H1 (cell line): ENCODE results near the gene AHRR. TPM values are rescaled to one million over a fixed set of nuclear protein-coding genes. Genes with fewer than 3 reads are reported as not detected.

Experiments used
- CTCF ChIA-PET: fragments of 300-600 bp; sonication (Branson Sonifier 250); formaldehyde crosslinking; loops from one replicate; lab custom pipeline; 2021; ENCODE audit not compliant: partially characterized antibody; lab: Charles Lee
- POLR2A ChIA-PET: fragments of 300-600 bp; sonication (Branson Sonifier 250); formaldehyde crosslinking; loops from one replicate; lab custom pipeline; 2021; ENCODE audit warnings: inconsistent platforms; ENCODE audit not compliant: partially characterized antibody; lab: Charles Lee
- DNase-seq, 2 experiments: peaks; one replicate each; pipeline versions ENCODE4 v3.0.0 to v3.0.0-alpha.2; 2010 to 2022; ENCODE audit warnings: low spot score in 2 of 2, low read depth in 1 of 2, mixed read lengths in 1 of 2
- FAIRE-seq: peaks from 2 replicates; lab custom pipeline; 2011; peaks lifted over from hg19 to GRCh38; lab: Jason Lieb, UNC
- H2AFZ ChIP-seq: 2 replicates; pipeline ENCODE4 v1.8.1; 2012; ENCODE audit warnings: low read length, inconsistent platforms
- H2AK5ac ChIP-seq: 2 replicates; pipeline ENCODE4 v1.6.1; 2013; ENCODE audit warnings: low read depth, low read length
- H2BK120ac ChIP-seq: replicated peaks from 2 replicates; pipeline ENCODE3; 2013; ENCODE audit warnings: low read depth, low read length, inconsistent platforms
- H2BK12ac ChIP-seq: 2 replicates; pipeline ENCODE4 v1.6.1; 2013; ENCODE audit warnings: low read depth, low read length
- H2BK15ac ChIP-seq: 2 replicates; pipeline ENCODE4 v1.6.1; 2013; ENCODE audit warnings: low read length
- H2BK20ac ChIP-seq: 2 replicates; pipeline ENCODE4 v1.6.1; 2013; ENCODE audit warnings: low read length
- H2BK5ac ChIP-seq: 2 replicates; pipeline ENCODE4 v1.6.1; 2013; ENCODE audit warnings: low read depth, low read length
- H3K14ac ChIP-seq: 2 replicates; pipeline ENCODE4 v1.6.1; 2013; ENCODE audit warnings: inconsistent platforms; ENCODE audit not compliant: insufficient read length
- H3K18ac ChIP-seq: 2 replicates; pipeline ENCODE4 v1.6.1; 2013; ENCODE audit warnings: low read length; ENCODE audit errors: extremely low read depth
- H3K23ac ChIP-seq: 2 replicates; pipeline ENCODE4 v1.6.1; 2013; ENCODE audit warnings: inconsistent platforms; ENCODE audit not compliant: insufficient read length
- H3K23me2 ChIP-seq: 2 replicates; pipeline ENCODE4 v1.6.1; 2013; ENCODE audit warnings: low read depth, low read length
- H3K27ac ChIP-seq: 2 replicates; pipeline ENCODE4 v1.6.1; 2011; ENCODE audit warnings: low read depth, low read length, inconsistent platforms
- H3K27me3 ChIP-seq, 4 experiments: replicated peaks in 1 of 4; 1 replicate in 1 of 4; 2 replicates in 3 of 4; pipeline versions ENCODE4 v1.6.1 to v1.8.1; 2011 to 2013; ENCODE audit warnings: low read length in 3 of 4, mild to moderate bottlenecking in 3 of 4, inconsistent platforms in 2 of 4, mixed read lengths in 2 of 4, moderate library complexity in 1 of 4; ENCODE audit not compliant: control insufficient read depth in 3 of 4, insufficient read depth in 3 of 4; ENCODE audit errors: extremely low read depth in 1 of 4
- H3K36me3 ChIP-seq, 4 experiments: 2 replicates each; pipeline versions ENCODE4 v1.6.1 to v1.8.1; 2011 to 2013; ENCODE audit warnings: mild to moderate bottlenecking in 4 of 4, low read length in 3 of 4, moderate library complexity in 2 of 4, control low read depth in 1 of 4, inconsistent platforms in 1 of 4; ENCODE audit not compliant: insufficient read depth in 4 of 4, control insufficient read depth in 2 of 4
- H3K4ac ChIP-seq: replicated peaks from 2 replicates; pipeline ENCODE3; 2013; ENCODE audit warnings: low read length, low read depth, mixed read lengths, inconsistent platforms; ENCODE audit not compliant: insufficient read length
- H3K4me1 ChIP-seq, 4 experiments: replicated peaks in 1 of 4; 1 replicate in 1 of 4; 2 replicates in 3 of 4; pipeline versions ENCODE4 v1.6.1 to v1.8.1; 2011 to 2013; ENCODE audit warnings: low read length in 3 of 4, inconsistent platforms in 2 of 4, mixed read lengths in 1 of 4; ENCODE audit not compliant: insufficient read depth in 4 of 4, control insufficient read depth in 3 of 4
- H3K4me2 ChIP-seq, 2 experiments: 2 replicates each; pipeline versions ENCODE4 v1.6.1 to v1.8.1; 2011 to 2013; ENCODE audit warnings: low read depth in 2 of 2, low read length in 2 of 2, control low read depth in 1 of 2, inconsistent platforms in 1 of 2, mild to moderate bottlenecking in 1 of 2; ENCODE audit not compliant: insufficient read depth in 1 of 2
- H3K4me3 ChIP-seq, 4 experiments: fragments of 200-600, 300-600 bp in 1 of 4; sonication (generic), shearing (Covaris generic), sonication (Bioruptor Twin) in 1 of 4; 2 replicates each; pipeline versions ENCODE4 v1.5.1 to v1.8.1; 2011 to 2016; ENCODE audit warnings: low read length in 4 of 4, low read depth in 3 of 4, control low read depth in 2 of 4, inconsistent platforms in 2 of 4, mild to moderate bottlenecking in 2 of 4, mixed read lengths in 1 of 4, moderate library complexity in 1 of 4; ENCODE audit not compliant: insufficient read depth in 2 of 4; ENCODE audit errors: extremely low read depth in 1 of 4
- H3K56ac ChIP-seq: replicated peaks from 2 replicates; pipeline ENCODE3; 2013; ENCODE audit warnings: low read depth, mild to moderate bottlenecking, mixed read lengths, low read length, inconsistent platforms; ENCODE audit not compliant: insufficient read length
- H3K79me1 ChIP-seq: 2 replicates; pipeline ENCODE4 v1.6.1; 2013; ENCODE audit warnings: low read depth, low read length, control low read depth
- H3K79me2 ChIP-seq, 2 experiments: 2 replicates each; pipeline versions ENCODE4 v1.6.1 to v1.8.1; 2012 to 2013; ENCODE audit warnings: low read length in 2 of 2, mild to moderate bottlenecking in 2 of 2, inconsistent platforms in 1 of 2; ENCODE audit not compliant: insufficient read depth in 2 of 2, control insufficient read depth in 1 of 2
- H3K9ac ChIP-seq, 4 experiments: replicated peaks in 1 of 4; 1 replicate in 1 of 4; 2 replicates in 3 of 4; pipeline versions ENCODE4 v1.6.1 to v1.8.1; 2011 to 2013; ENCODE audit warnings: low read depth in 3 of 4, low read length in 3 of 4, control low read depth in 2 of 4, mild to moderate bottlenecking in 2 of 4, moderate library complexity in 2 of 4, inconsistent platforms in 1 of 4; ENCODE audit errors: extremely low read depth in 1 of 4
- H3K9me3 ChIP-seq, 2 experiments: 2 replicates each; pipeline versions ENCODE4 v1.6.1 to v1.8.1; 2012 to 2013; ENCODE audit warnings: mild to moderate bottlenecking in 2 of 2, moderate library complexity in 2 of 2, control low read depth in 1 of 2, inconsistent platforms in 1 of 2, low read depth in 1 of 2, low read length in 1 of 2, mixed read lengths in 1 of 2; ENCODE audit not compliant: insufficient read depth in 2 of 2
- H4K20me1 ChIP-seq, 2 experiments: replicated peaks in 1 of 2; 2 replicates each; pipeline versions ENCODE3 to v1.8.1; 2011 to 2013; ENCODE audit warnings: inconsistent platforms in 2 of 2, low read length in 2 of 2, mild to moderate bottlenecking in 1 of 2; ENCODE audit not compliant: insufficient read depth in 2 of 2, control insufficient read depth in 1 of 2
- H4K5ac ChIP-seq: 2 replicates; pipeline ENCODE4 v1.6.1; 2013; ENCODE audit warnings: low read length, low read depth, mixed read lengths, inconsistent platforms; ENCODE audit not compliant: insufficient read length
- H4K8ac ChIP-seq: 2 replicates; pipeline ENCODE4 v1.8.0; 2013; ENCODE audit warnings: mild to moderate bottlenecking, moderate library complexity, low read length, inconsistent platforms; ENCODE audit not compliant: insufficient read depth; ENCODE audit errors: extremely low read depth
- H4K91ac ChIP-seq: replicated peaks from 2 replicates; pipeline ENCODE3; 2013; ENCODE audit warnings: low read length, mixed read lengths, inconsistent platforms; ENCODE audit not compliant: insufficient read length
- EP300 ChIP-seq, 2 experiments: IDR thresholded peaks; 1 replicate in 1 of 2; 2 replicates in 1 of 2; pipeline ENCODE4 v1.6.1; 2011 to 2012; ENCODE audit warnings: low read depth in 2 of 2, low read length in 2 of 2, mild to moderate bottlenecking in 2 of 2, borderline replicate concordance in 1 of 2, inconsistent platforms in 1 of 2, moderate library complexity in 1 of 2
- RAD21 ChIP-seq, 2 experiments: IDR thresholded peaks in 1 of 2; conservative IDR thresholded peaks in 1 of 2; 2 replicates each; pipeline ENCODE4 v1.6.1; 2011; ENCODE audit warnings: low read depth in 2 of 2, low read length in 2 of 2, improper control_type of control experiment in 1 of 2, inconsistent platforms in 1 of 2, mild to moderate bottlenecking in 1 of 2, moderate library complexity in 1 of 2
- RXRA ChIP-seq: IDR thresholded peaks from 2 replicates; pipeline ENCODE4 v1.6.1; 2011; ENCODE audit warnings: low read depth, mild to moderate bottlenecking, low read length, moderate library complexity; ENCODE audit not compliant: insufficient read depth
- SIRT6 ChIP-seq: IDR thresholded peaks from one replicate; pipeline ENCODE4 v1.7.1; 2012; ENCODE audit warnings: low read length, inconsistent platforms
- WGBS, 2 experiments: shearing (Covaris generic) in 1 of 2; methylation state at CpG; one replicate each; pipeline versions ENCODE4 v1.1.6 to v1.1.7; 2013 to 2015; ENCODE audit warnings: low lambda C conversion rate in 2 of 2, mixed read lengths in 2 of 2, inconsistent platforms in 1 of 2, low coverage in 1 of 2, missing lambda C conversion rate in 1 of 2; ENCODE audit not compliant: insufficient replicate concordance in 2 of 2, insufficient coverage in 1 of 2, insufficient read length in 1 of 2; ENCODE audit errors: extremely low coverage in 1 of 2, missing lambda C conversion rate in 1 of 2; 5-methylcytosine and 5-hydroxymethylcytosine counted together
- polyA plus RNA-seq, 7 experiments: library from polyadenylated mRNA; depleted of rRNA in 3 of 7; stranded (reverse) in 5 of 7; unstranded in 2 of 7; fragments of >200 nt in 5 of 7; fragments of 200-250 nt in 2 of 7; gene quantifications; 1 replicate in 5 of 7; 2 replicates in 1 of 7; 4 replicates in 1 of 7; pipeline versions ENCODE4 v1.2.1 to v1.2.3, GENCODE V29; 2011 to 2013; ENCODE audit warnings: missing spikeins in 2 of 7, mixed read lengths in 2 of 7
- total RNA-seq: library from RNA; stranded (reverse); fragmentation: NEBNext Ultra II Directional; extraction: Animal tissue kit (Norgen Biotek cat#: 25700); gene quantifications from 2 replicates; pipeline ENCODE4 v1.2.1, GENCODE V29; 2021
- TF ChIP-seq, protein P1 (sequence below), 3 experiments: IDR thresholded peaks; 1 replicate in 2 of 3; 2 replicates in 1 of 3; pipeline versions ENCODE4 v1.5.1 to v1.6.1; 2011; ENCODE audit warnings: low read length in 3 of 3, mild to moderate bottlenecking in 3 of 3, inconsistent platforms in 2 of 3, low read depth in 1 of 3, moderate library complexity in 1 of 3; ENCODE audit not compliant: insufficient read depth in 1 of 3; ENCODE audit errors: control extremely low read depth in 1 of 3

AHRR gene
- total and polyA plus RNA-seq, 2 of the 8 experiments (the other 6 are each of a cell fraction or from before 2014, with no cell fraction given): 0.41 to 0.80 TPM

DNA sequence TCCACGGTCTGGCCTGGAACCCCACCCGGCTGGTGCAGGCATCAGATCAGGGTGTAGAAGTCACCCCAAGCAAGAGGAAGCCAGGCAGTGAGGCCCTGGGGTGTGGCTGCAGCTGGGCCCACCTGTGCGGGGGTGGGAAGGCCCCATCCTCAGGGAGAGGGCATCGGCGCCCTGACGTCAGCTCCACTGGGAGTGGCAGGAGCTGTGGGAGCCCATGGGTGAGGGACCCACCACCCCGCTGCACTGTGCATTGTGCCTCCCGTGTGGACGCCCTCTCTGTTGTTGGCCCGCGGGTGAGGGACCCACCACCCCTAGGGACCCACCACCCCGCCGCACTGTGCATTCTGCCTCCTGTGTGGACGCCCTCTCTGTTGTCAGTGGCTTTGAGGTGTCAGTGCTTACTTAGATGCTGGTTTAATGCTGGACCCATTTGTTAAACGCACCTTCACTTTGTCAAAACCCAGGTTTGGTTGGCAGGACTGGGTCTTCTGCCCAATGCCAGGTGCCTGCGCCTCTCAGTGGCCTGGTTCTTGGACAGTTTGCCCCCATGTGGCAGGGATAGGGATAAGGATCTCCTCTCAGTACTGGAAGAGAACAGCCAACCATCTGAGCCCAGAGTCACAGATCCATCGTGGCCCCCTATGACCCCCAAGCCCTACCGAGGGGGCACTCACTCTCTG is 114.6 kb downstream of the AHRR start:
- POLR2A ChIA-PET: interaction anchor here (1.0 kb wide), 1 partner anchor 11 kb away, joined by 4 read pairs; no protein-coding TSS in a partner anchor
- Histone ChIP-seq H3K27ac (no peak overlapping the region), H2AK5ac (no peak overlapping the region), H3K27me3 (no peaks in the 10 kb centered on the region), H4K8ac (no peak overlapping the region; the same call in 1 of the 2 replicates), H4K5ac (no peak overlapping the region), H3K4ac (no peak overlapping the region), H3K9ac (no peak overlapping the region), H3K4me2 (no peak overlapping the region), H2BK15ac (no peak overlapping the region), H2BK12ac (no peak overlapping the region), H3K56ac (no peak overlapping the region), H3K4me1 (no peaks in the 10 kb centered on the region; a peak in 1 of 7 replicates), H3K23ac (no peak overlapping the region), H3K14ac (no peak overlapping the region), H3K79me2 (no peaks in the 10 kb centered on the region), H2BK120ac (no peak overlapping the region), H3K79me1 (no peaks in the 10 kb centered on the region), H3K23me2 (no peaks in the 10 kb centered on the region), H2BK20ac (no peak overlapping the region), H3K18ac (no peak overlapping the region), H3K36me3 (no peaks in the 10 kb centered on the region), H4K20me1 (peaks cover 0 to 5% of the 10 kb centered on the region in 2 experiments), H3K4me3 (no peak overlapping the region), H3K9me3 (no peaks in the 10 kb centered on the region), H2AFZ (no peak overlapping the region), H4K91ac (no peak overlapping the region), H2BK5ac (no peak overlapping the region)
- FAIRE-seq (no peak), DNase-seq (no peak)
- CTCF ChIA-PET: interaction anchor here (0.6 to 9.7 kb wide), 24 partner anchors 10 to 249 kb away, joined by 3 to 99 read pairs (median 4); partner anchors contain the start of gene AHRR
- TF ChIP-seq RAD21 (IDR thresholded peaks at IDR 0.05 in 1 of 2, conservative IDR thresholded peaks at IDR 0.05 in 1 of 2; ENCODE audit: low read depth in 2 of 2, low read length in 2 of 2): peak; percentile 62 to 70
- no peak for TF ChIP-seq EP300 (IDR thresholded peaks at IDR 0.05; ENCODE audit: borderline replicate concordance in 1 of 2, low read depth in 2 of 2, low read length in 2 of 2)
- TF ChIP-seq SIRT6: no peak
- TF ChIP-seq RXRA: no peak
- TF ChIP-seq, protein P1, sequence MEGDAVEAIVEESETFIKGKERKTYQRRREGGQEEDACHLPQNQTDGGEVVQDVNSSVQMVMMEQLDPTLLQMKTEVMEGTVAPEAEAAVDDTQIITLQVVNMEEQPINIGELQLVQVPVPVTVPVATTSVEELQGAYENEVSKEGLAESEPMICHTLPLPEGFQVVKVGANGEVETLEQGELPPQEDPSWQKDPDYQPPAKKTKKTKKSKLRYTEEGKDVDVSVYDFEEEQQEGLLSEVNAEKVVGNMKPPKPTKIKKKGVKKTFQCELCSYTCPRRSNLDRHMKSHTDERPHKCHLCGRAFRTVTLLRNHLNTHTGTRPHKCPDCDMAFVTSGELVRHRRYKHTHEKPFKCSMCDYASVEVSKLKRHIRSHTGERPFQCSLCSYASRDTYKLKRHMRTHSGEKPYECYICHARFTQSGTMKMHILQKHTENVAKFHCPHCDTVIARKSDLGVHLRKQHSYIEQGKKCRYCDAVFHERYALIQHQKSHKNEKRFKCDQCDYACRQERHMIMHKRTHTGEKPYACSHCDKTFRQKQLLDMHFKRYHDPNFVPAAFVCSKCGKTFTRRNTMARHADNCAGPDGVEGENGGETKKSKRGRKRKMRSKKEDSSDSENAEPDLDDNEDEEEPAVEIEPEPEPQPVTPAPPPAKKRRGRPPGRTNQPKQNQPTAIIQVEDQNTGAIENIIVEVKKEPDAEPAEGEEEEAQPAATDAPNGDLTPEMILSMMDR (IDR thresholded peaks at IDR 0.05; ENCODE audit: control extremely low read depth in 1 of 3, insufficient read depth in 1 of 3, low read depth in 1 of 3, low read length in 3 of 3): peak in 2 of 3 experiments; percentile 69 to 70; a peak in 3 of 4 replicates
- 86% methylated on average over 18 of the region's 18 CpGs; no CpG with 5 or more reads in 1 of the 2 experiments for WGBS, 2 experiments
